Endothelial cell of umbilical vein (primary cell): ENCODE measurements around the gene POU3F1. TPM values are rescaled to one million over a fixed set of nuclear protein-coding genes. Genes with fewer than 3 reads are reported as not detected.

Experiments
- BruUV-seq: library from RNA; stranded (reverse); fragments of 400-500 nt; replicated peaks from 2 replicates; lab custom pipeline; 2021; lab: Mats Ljungman, UMichigan
- CTCF ChIA-PET: fragments of 300-600, 350-600 bp; sonication (Branson Sonifier 250); formaldehyde crosslinking; loops from one replicate; lab custom pipeline; 2021; ENCODE audit warnings: antibody characterized with exemption, inconsistent platforms; lab: Charles Lee
- POLR2A ChIA-PET: fragments of 300-600, 350-600 bp; sonication (Branson Sonifier 250); formaldehyde crosslinking; loops from one replicate; lab custom pipeline; 2021; ENCODE audit warnings: antibody characterized with exemption, inconsistent platforms; lab: Charles Lee
- DNase-seq: peaks from one replicate; pipeline ENCODE4 v3.0.0-alpha.2; 2011; ENCODE audit warnings: low read depth, low spot score
- FAIRE-seq: peaks from 2 replicates; lab custom pipeline; 2011; peaks lifted over from hg19 to GRCh38; lab: Jason Lieb, UNC
- H2AFZ ChIP-seq: 2 replicates; pipeline ENCODE4 v1.6.0; 2012; ENCODE audit warnings: low read depth, low read length, control low read depth, inconsistent platforms
- H3K27ac ChIP-seq: 2 replicates; pipeline ENCODE4 v1.5.1; 2011; ENCODE audit warnings: low read depth, mild to moderate bottlenecking, control low read depth, low read length, moderate library complexity; ENCODE audit not compliant: insufficient read depth
- H3K27me3 ChIP-seq, 2 experiments: 2 replicates each; pipeline versions ENCODE4 v1.6.0 to v1.6.1; 2011; ENCODE audit warnings: low read length in 2 of 2, mixed read lengths in 1 of 2; ENCODE audit not compliant: control insufficient read depth in 2 of 2, insufficient read depth in 2 of 2
- H3K36me3 ChIP-seq, 2 experiments: 2 replicates in 1 of 2; 3 replicates in 1 of 2; pipeline ENCODE4 v1.5.1; 2011; ENCODE audit warnings: low read length in 2 of 2, mild to moderate bottlenecking in 1 of 2, moderate library complexity in 1 of 2; ENCODE audit not compliant: control insufficient read depth in 2 of 2, insufficient read depth in 2 of 2; ENCODE audit errors: extremely low read depth in 1 of 2
- H3K4me1 ChIP-seq: 3 replicates; pipeline ENCODE4 v1.5.1; 2011; ENCODE audit warnings: mild to moderate bottlenecking, low read length; ENCODE audit not compliant: control insufficient read depth, insufficient read depth; ENCODE audit errors: extremely low read depth
- H3K4me2 ChIP-seq: 2 replicates; pipeline ENCODE4 v1.6.1; 2011; ENCODE audit warnings: low read length, control low read depth, mixed read lengths; ENCODE audit not compliant: insufficient read depth
- H3K4me3 ChIP-seq, 3 experiments: fragments of 200-600 bp in 1 of 3; sonication (generic), shearing (Covaris generic) in 1 of 3; replicated peaks in 1 of 3; 2 replicates each; pipeline ENCODE4 v1.5.1; 2011 to 2016; ENCODE audit warnings: control low read depth in 3 of 3, low read length in 3 of 3, mild to moderate bottlenecking in 2 of 3, inconsistent platforms in 1 of 3, low read depth in 1 of 3, moderate library complexity in 1 of 3; ENCODE audit not compliant: insufficient read depth in 1 of 3
- H3K79me2 ChIP-seq: 2 replicates; pipeline ENCODE4 v1.6.0; 2012; ENCODE audit warnings: low read length, inconsistent platforms; ENCODE audit not compliant: control insufficient read depth, insufficient read depth
- H3K9ac ChIP-seq: replicated peaks from 2 replicates; pipeline ENCODE3; 2011; ENCODE audit warnings: low read length, control low read depth; ENCODE audit not compliant: insufficient read depth; ENCODE audit errors: extremely low read depth
- H3K9me1 ChIP-seq: replicated peaks from 3 replicates; pipeline ENCODE4 v1.6.0; 2011; ENCODE audit warnings: mild to moderate bottlenecking, low read length; ENCODE audit not compliant: control insufficient read depth, insufficient read depth; ENCODE audit errors: extremely low read depth
- H3K9me3 ChIP-seq: replicated peaks from 2 replicates; pipeline ENCODE4 v1.5.1; 2012; ENCODE audit warnings: low read length, inconsistent platforms; ENCODE audit not compliant: control insufficient read depth, insufficient read depth
- H4K20me1 ChIP-seq: replicated peaks from 2 replicates; pipeline ENCODE3; 2011; ENCODE audit warnings: mild to moderate bottlenecking, low read length; ENCODE audit not compliant: control insufficient read depth, insufficient read depth; ENCODE audit errors: extremely low read depth
- EZH2 ChIP-seq: IDR thresholded peaks from 2 replicates; pipeline ENCODE4 v1.6.1; 2012; ENCODE audit warnings: borderline replicate concordance, low read depth, mild to moderate bottlenecking, moderate library complexity, low read length, inconsistent platforms; ENCODE audit not compliant: severe bottlenecking
- FOS ChIP-seq: IDR thresholded peaks from 2 replicates; pipeline ENCODE4 v1.6.1; 2011; ENCODE audit warnings: mild to moderate bottlenecking, low read length, moderate library complexity, borderline replicate concordance; ENCODE audit not compliant: insufficient read depth
- GATA2 ChIP-seq: IDR thresholded peaks from 2 replicates; pipeline ENCODE4 v1.7.0; 2011; ENCODE audit warnings: low read depth, mild to moderate bottlenecking, moderate library complexity, mixed read lengths, low read length; ENCODE audit not compliant: insufficient read length, insufficient read depth
- JUN ChIP-seq: IDR thresholded peaks from 2 replicates; pipeline ENCODE4 v1.6.1; 2011; ENCODE audit warnings: borderline replicate concordance, low read depth; ENCODE audit not compliant: insufficient read length, insufficient read depth
- MYC ChIP-seq: IDR thresholded peaks from one replicate; pipeline ENCODE4 v1.6.1; 2011; ENCODE audit warnings: mild to moderate bottlenecking, low read depth, low read length
- POLR2A ChIP-seq: IDR thresholded peaks from 2 replicates; pipeline ENCODE4 v1.6.1; 2012; ENCODE audit warnings: low read depth, mild to moderate bottlenecking, control low read depth, low read length
- POLR2AphosphoS5 ChIP-seq: IDR thresholded peaks from 2 replicates; pipeline ENCODE4 v1.6.1; 2012; ENCODE audit warnings: low read depth, mild to moderate bottlenecking, control low read depth, low read length, moderate library complexity; ENCODE audit not compliant: insufficient read depth
- dilution Hi-C: fragments of 300-500 bp; cut with MboI; formaldehyde crosslinking; loops from one replicate; pipeline ENCODE4 v1.15.0; 2019; ENCODE audit warnings: low sequenced_read_pairs; ENCODE audit not compliant: extremely low pct_ligation_motif_present
- intact Hi-C: fragments of 100-400 bp; cut with micrococcal nuclease; formaldehyde crosslinking; loops from one replicate; pipeline ENCODE4 v1.10.0; 2022
- polyA plus RNA-seq, 4 experiments: library from polyadenylated mRNA; depleted of rRNA in 3 of 4; stranded (reverse) in 3 of 4; unstranded in 1 of 4; fragments of >200 nt; gene quantifications; 2 replicates each; pipeline versions ENCODE4 v1.2.1 to v1.2.3, GENCODE V29; 2011 to 2012; ENCODE audit warnings: missing spikeins in 1 of 4
- total RNA-seq: library from RNA; stranded (reverse); gene quantifications from 2 replicates; pipeline ENCODE4 v1.2.3, GENCODE V29; 2021
- TF ChIP-seq, protein P1 (sequence below): IDR thresholded peaks from 2 replicates; pipeline ENCODE4 v1.6.1; 2011; ENCODE audit not compliant: insufficient read depth, insufficient read length
- TF ChIP-seq, protein P2 (sequence below), 2 donors: IDR thresholded peaks; 1 replicate in 1 of 2; 2 replicates in 1 of 2; pipeline ENCODE4 v1.5.1; 2011; ENCODE audit warnings: low read length in 2 of 2, mild to moderate bottlenecking in 2 of 2, moderate library complexity in 2 of 2, control low read depth in 1 of 2, inconsistent platforms in 1 of 2, low read depth in 1 of 2; ENCODE audit not compliant: insufficient read depth in 1 of 2; ENCODE audit errors: extremely low read depth in 1 of 2

The POU3F1 gene
- total and polyA plus RNA-seq, 2 donors (not counting 3 experiments of a cell fraction or from before 2014, with no cell fraction given), result not detected

DNA sequence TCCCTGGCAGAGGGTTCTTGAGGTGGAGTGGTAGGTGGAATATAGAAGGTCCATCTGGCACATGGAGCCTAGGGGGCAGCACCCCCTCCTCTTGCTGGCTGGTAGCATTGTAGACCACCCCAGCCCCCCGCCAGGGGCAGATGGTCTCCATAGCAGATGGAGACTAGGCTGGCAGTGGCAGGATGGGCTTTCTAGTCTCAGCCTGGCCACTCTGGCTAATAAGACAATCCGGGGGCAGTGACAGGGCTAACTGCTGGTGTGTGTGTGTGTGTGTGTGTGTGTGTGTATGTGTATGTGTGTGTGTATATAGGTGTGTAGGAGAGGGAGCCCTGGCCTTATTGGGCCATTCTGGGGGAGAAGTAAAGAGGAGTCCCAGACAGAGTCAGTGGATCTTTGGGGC, 17.9 kb downstream of the POU3F1 start:
- Histone ChIP-seq H3K9me3 (no peaks in the 10 kb centered on the region), H3K4me3 (no peak overlapping the region), H3K4me2 (no peak overlapping the region), H4K20me1 (no peaks in the 10 kb centered on the region), H3K4me1 (peaks cover 40% of the 10 kb centered on the region), H3K27me3 (no peaks in the 10 kb centered on the region), H3K36me3 (peaks cover 3 to 6% of the 10 kb centered on the region in 2 experiments), H3K9ac (no peak overlapping the region), H3K9me1 (no peaks in the 10 kb centered on the region), H2AFZ (no peak overlapping the region), H3K79me2 (no peaks in the 10 kb centered on the region), H3K27ac (no peak overlapping the region)
- ChIA-PET POLR2A (no interaction called here), CTCF (interaction anchor here (0.9 to 7.4 kb wide), 8 partner anchors 9 to 806 kb away, joined by 3 to 66 read pairs (median 16); partner anchors contain the start of genes POU3F1 and SF3A3)
- intact Hi-C loops, result loop anchor here (1.0 to 10.0 kb wide), 4 partner anchors 19 to 789 kb away; no protein-coding TSS in a partner anchor
- DNase-seq (no peak), FAIRE-seq (no peak)
- dilution Hi-C loops, result no loop called here
- BruUV-seq, result no TSS peak
- TF ChIP-seq POLR2AphosphoS5 (no peak), JUN (no peak), GATA2 (no peak), EZH2 (no peak), MYC (no peak), POLR2A (no peak), FOS (no peak)
- TF ChIP-seq, protein P1, sequence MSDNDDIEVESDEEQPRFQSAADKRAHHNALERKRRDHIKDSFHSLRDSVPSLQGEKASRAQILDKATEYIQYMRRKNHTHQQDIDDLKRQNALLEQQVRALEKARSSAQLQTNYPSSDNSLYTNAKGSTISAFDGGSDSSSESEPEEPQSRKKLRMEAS, result no peak
- TF ChIP-seq, protein P2, sequence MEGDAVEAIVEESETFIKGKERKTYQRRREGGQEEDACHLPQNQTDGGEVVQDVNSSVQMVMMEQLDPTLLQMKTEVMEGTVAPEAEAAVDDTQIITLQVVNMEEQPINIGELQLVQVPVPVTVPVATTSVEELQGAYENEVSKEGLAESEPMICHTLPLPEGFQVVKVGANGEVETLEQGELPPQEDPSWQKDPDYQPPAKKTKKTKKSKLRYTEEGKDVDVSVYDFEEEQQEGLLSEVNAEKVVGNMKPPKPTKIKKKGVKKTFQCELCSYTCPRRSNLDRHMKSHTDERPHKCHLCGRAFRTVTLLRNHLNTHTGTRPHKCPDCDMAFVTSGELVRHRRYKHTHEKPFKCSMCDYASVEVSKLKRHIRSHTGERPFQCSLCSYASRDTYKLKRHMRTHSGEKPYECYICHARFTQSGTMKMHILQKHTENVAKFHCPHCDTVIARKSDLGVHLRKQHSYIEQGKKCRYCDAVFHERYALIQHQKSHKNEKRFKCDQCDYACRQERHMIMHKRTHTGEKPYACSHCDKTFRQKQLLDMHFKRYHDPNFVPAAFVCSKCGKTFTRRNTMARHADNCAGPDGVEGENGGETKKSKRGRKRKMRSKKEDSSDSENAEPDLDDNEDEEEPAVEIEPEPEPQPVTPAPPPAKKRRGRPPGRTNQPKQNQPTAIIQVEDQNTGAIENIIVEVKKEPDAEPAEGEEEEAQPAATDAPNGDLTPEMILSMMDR (IDR thresholded peaks at IDR 0.05; ENCODE audit: extremely low read depth in 1 of 2, insufficient read depth in 1 of 2, low read depth in 1 of 2, low read length in 2 of 2), result no peak
